A549 (cell line): ENCODE data around the gene KDM1B. TPM values are rescaled to one million over a fixed set of nuclear protein-coding genes. Genes with fewer than 3 reads are reported as not detected.
"Not testable (repeated sequence)": the region's sequence is repeated elsewhere in the genome, so short reads cannot be mapped to it uniquely, and the experiment has no call there.

Experiments used
- ATAC-seq, 2 experiments: fragments of 200-7000 bp in 1 of 2; fragments of >200 bp in 1 of 2; cut with Nextera tagmentation in 1 of 2; cut with Tn5 transposase in 1 of 2; 3 replicates each; pipeline versions ENCODE4 v1.8.0 to v1.9.1; 2018 to 2020; ENCODE audit warnings: mild to moderate bottlenecking in 1 of 2, moderate library complexity in 1 of 2
- CTCF ChIA-PET: fragments of 300-600 bp; sonication (Branson Sonifier 250); formaldehyde crosslinking; extraction: SDS; loops from one replicate; lab custom pipeline; 2021; ENCODE audit warnings: antibody characterized with exemption, inconsistent platforms; lab: Yijun Ruan, JAX
- POLR2A ChIA-PET: fragments of 350-600 bp; formaldehyde crosslinking; extraction: SDS; loops from one replicate; lab custom pipeline; 2021; ENCODE audit warnings: antibody characterized with exemption, inconsistent platforms; lab: Yijun Ruan, JAX
- DNase-seq, 2 experiments: peaks; one replicate each; pipeline versions ENCODE4 v3.0.0 to v3.0.0-alpha.2; 2011 to 2016; ENCODE audit warnings: low read depth in 1 of 2, low spot score in 1 of 2
- FAIRE-seq: peaks from 2 replicates; lab custom pipeline; 2011; peaks lifted over from hg19 to GRCh38; lab: Jason Lieb, UNC
- H3K27ac ChIP-seq, 2 experiments: fragments of >200 bp; sonication (Bioruptor Twin); formaldehyde crosslinking; 3 replicates each; pipeline ENCODE4 v1.5.1; 2016 to 2017
- H3K4me1 ChIP-seq: fragments of >200 bp; sonication (Bioruptor Twin); formaldehyde crosslinking; 3 replicates; pipeline ENCODE4 v1.6.1; 2016
- H3K4me2 ChIP-seq: fragments of >200 bp; sonication (Bioruptor Twin); formaldehyde crosslinking; 3 replicates; pipeline ENCODE4 v1.6.1; 2016
- H3K4me3 ChIP-seq: fragments of >200 bp; sonication (Bioruptor Twin); formaldehyde crosslinking; 3 replicates; pipeline ENCODE4 v1.5.1; 2016
- H3K9me3 ChIP-seq: fragments of >200 bp; sonication (Bioruptor Twin); formaldehyde crosslinking; 3 replicates; pipeline ENCODE4 v1.6.1; 2016
- CEBPB ChIP-seq, 2 experiments: fragments of >200 bp in 1 of 2; sonication (Bioruptor Twin) in 1 of 2; formaldehyde crosslinking in 1 of 2; IDR thresholded peaks; 2 replicates each; pipeline ENCODE4 v1.6.1; 2012 to 2016
- CHD4 ChIP-seq: fragments of 200-600 bp; sonication (generic); IDR thresholded peaks from 2 replicates; pipeline ENCODE4 v1.6.1; 2016; ENCODE audit warnings: antibody characterized with exemption, mild to moderate bottlenecking, borderline replicate concordance
- E2F6 ChIP-seq: IDR thresholded peaks from 2 replicates; pipeline ENCODE4 v1.6.1; 2012; ENCODE audit warnings: low read depth, borderline replicate concordance
- EHF ChIP-seq: fragments of 250-450 bp; sonication (Bioruptor Pico); IDR thresholded peaks from 2 replicates; pipeline ENCODE4 v1.5.0; 2020; ENCODE audit warnings: mild to moderate bottlenecking
- EP300 ChIP-seq, 2 experiments: fragments of >200 bp; sonication (Bioruptor Twin); formaldehyde crosslinking; IDR thresholded peaks; 2 replicates in 1 of 2; 3 replicates in 1 of 2; pipeline ENCODE4 v1.6.1; 2016 to 2017
- ESRRA ChIP-seq: fragments of 150-350 bp; IDR thresholded peaks from 2 replicates; pipeline ENCODE4 v1.6.1; 2014; ENCODE audit warnings: mild to moderate bottlenecking, low read length, borderline replicate concordance
- FOXS1 ChIP-seq: fragments of 250-450 bp; sonication (Bioruptor Pico); IDR thresholded peaks from 2 replicates; pipeline ENCODE4 v1.5.0; 2020; ENCODE audit warnings: mild to moderate bottlenecking, moderate library complexity
- GATA3 ChIP-seq: IDR thresholded peaks from 2 replicates; pipeline ENCODE4 v1.6.1; 2012; ENCODE audit warnings: borderline replicate concordance
- HES2 ChIP-seq: fragments of >200 bp; sonication (Bioruptor Twin); formaldehyde crosslinking; IDR thresholded peaks from 2 replicates; pipeline ENCODE4 v1.6.1; 2016
- HOXB13 ChIP-seq: fragments of 250-450 bp; sonication (Bioruptor Pico); IDR thresholded peaks from 2 replicates; pipeline ENCODE4 v1.5.0; 2020; ENCODE audit warnings: low read depth, mild to moderate bottlenecking, moderate library complexity
- JUN ChIP-seq, 2 experiments: fragments of >200 bp; sonication (Bioruptor Twin); formaldehyde crosslinking; IDR thresholded peaks; 2 replicates in 1 of 2; 3 replicates in 1 of 2; pipeline ENCODE4 v1.6.1; 2016 to 2017
- JUNB ChIP-seq: fragments of >200 bp; sonication (Bioruptor Twin); formaldehyde crosslinking; IDR thresholded peaks from 2 replicates; pipeline ENCODE4 v1.6.1; 2016
- MAFK ChIP-seq: fragments of 450-650 bp; IDR thresholded peaks from 2 replicates; pipeline ENCODE4 v1.6.1; 2014; ENCODE audit not compliant: partially characterized antibody
- MAZ ChIP-seq: fragments of 150-350 bp; IDR thresholded peaks from 2 replicates; pipeline ENCODE4 v1.6.1; 2014; ENCODE audit warnings: antibody characterized with exemption, low read depth, low read length, borderline replicate concordance
- NFE2L2 ChIP-seq: fragments of 150-350 bp; conservative IDR thresholded peaks from 2 replicates; pipeline ENCODE4 v1.6.1; 2014; ENCODE audit warnings: low read length
- NPAS2 ChIP-seq: fragments of 250-450 bp; sonication (Bioruptor Pico); IDR thresholded peaks from 2 replicates; pipeline ENCODE4 v1.8.0; 2022; ENCODE audit warnings: mild to moderate bottlenecking, moderate library complexity, borderline replicate concordance
- NR3C1 ChIP-seq: fragments of >200 bp; sonication (Bioruptor Twin); formaldehyde crosslinking; IDR thresholded peaks from 3 replicates; pipeline ENCODE4 v1.6.1; 2017
- RARB ChIP-seq: fragments of 250-450 bp; sonication (Bioruptor Pico); IDR thresholded peaks from 2 replicates; pipeline ENCODE4 v1.8.0; 2021; ENCODE audit warnings: mild to moderate bottlenecking, moderate library complexity
- RCOR1 ChIP-seq: fragments of 150-350 bp; IDR thresholded peaks from 2 replicates; pipeline ENCODE4 v1.6.1; 2014; ENCODE audit warnings: antibody characterized with exemption, low read length, low read depth
- RNF2 ChIP-seq: fragments of 200-600 bp; sonication (generic); IDR thresholded peaks from 2 replicates; pipeline ENCODE4 v1.6.1; 2016; ENCODE audit warnings: low read depth, mild to moderate bottlenecking, antibody characterized with exemption, moderate library complexity, borderline replicate concordance
- TFCP2L1 ChIP-seq: fragments of 250-450 bp; sonication (Bioruptor Pico); IDR thresholded peaks from 2 replicates; pipeline ENCODE4 v1.5.0; 2021; ENCODE audit warnings: mild to moderate bottlenecking
- TP53 ChIP-seq: fragments of 250-450 bp; sonication (Bioruptor Pico); IDR thresholded peaks from 2 replicates; pipeline ENCODE4 v1.5.0; 2021; ENCODE audit warnings: mild to moderate bottlenecking, moderate library complexity
- ZFP36 ChIP-seq: fragments of 450-650 bp; IDR thresholded peaks from 2 replicates; pipeline ENCODE4 v1.6.1; 2014; ENCODE audit warnings: borderline replicate concordance; ENCODE audit not compliant: partially characterized antibody
- ZSCAN20 ChIP-seq: fragments of 250-450 bp; sonication (Bioruptor Pico); IDR thresholded peaks from 2 replicates; pipeline ENCODE4 v1.8.0; 2022; ENCODE audit warnings: mild to moderate bottlenecking, moderate library complexity
- WGBS: methylation state at CpG from one replicate; pipeline ENCODE4 v1.1.6; 2017; ENCODE audit errors: missing lambda C conversion rate; 5-methylcytosine and 5-hydroxymethylcytosine counted together
- polyA plus RNA-seq, 4 experiments: library from polyadenylated mRNA; depleted of rRNA in 3 of 4; stranded (reverse); fragments of >200 nt; fragmentation: RNase III in 1 of 4; extraction: RNeasy Plus Mini Kit Qiagen cat#74134 plus additional on column Dnase treatment in 1 of 4; gene quantifications; 2 replicates in 3 of 4; 3 replicates in 1 of 4; pipeline ENCODE4 v1.2.3, GENCODE V29; 2011 to 2017
- TF ChIP-seq, protein P1 (sequence below): fragments of >200 bp; sonication (Bioruptor Twin); formaldehyde crosslinking; IDR thresholded peaks from 3 replicates; pipeline ENCODE4 v1.5.1; 2016
- TF ChIP-seq, protein P2 (sequence below): fragments of 250-450 bp; sonication (Bioruptor Pico); IDR thresholded peaks from 2 replicates; pipeline ENCODE4 v1.5.0; 2021; ENCODE audit warnings: mild to moderate bottlenecking, moderate library complexity, borderline replicate concordance
- TF ChIP-seq, protein P3 (sequence below): fragments of 250-450 bp; sonication (Bioruptor Pico); IDR thresholded peaks from 2 replicates; pipeline ENCODE4 v1.5.0; 2020; ENCODE audit warnings: low read depth, mild to moderate bottlenecking, moderate library complexity

KDM1B gene
- polyA plus RNA-seq, 2 of the 4 experiments (the other 2 are of a cell fraction): 11.0 to 14.9 TPM

DNA sequence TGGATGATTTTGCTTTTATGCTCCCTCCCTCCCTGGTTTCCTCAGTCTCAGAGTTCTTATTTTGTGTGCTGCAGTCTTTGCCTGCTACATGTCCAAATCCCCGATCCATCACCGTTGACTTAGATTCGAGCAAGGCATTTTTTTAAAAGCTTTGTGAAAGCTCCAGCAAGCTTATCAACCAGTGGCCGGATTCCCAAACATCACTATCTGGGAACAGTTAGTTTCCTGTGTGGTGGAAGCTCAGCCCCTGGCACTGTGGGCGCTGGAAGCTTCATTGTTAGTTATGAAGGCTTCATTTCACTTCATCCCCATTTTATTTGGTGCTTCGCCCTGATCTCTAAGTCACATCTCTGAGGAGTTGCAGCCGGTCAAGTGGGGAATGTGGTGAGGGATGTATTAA lies 64.4 kb downstream of the KDM1B start:
- ChIA-PET POLR2A (no interaction called here), CTCF (no interaction called here)
- H3K4me3 ChIP-seq: no peak overlapping the region
- H3K4me2 ChIP-seq: no peak overlapping the region
- no peak overlapping the region for H3K27ac ChIP-seq
- no peaks in the 10 kb centered on the region for H3K4me1 ChIP-seq
- no peak for FAIRE-seq
- no peaks in the 10 kb centered on the region for H3K9me3 ChIP-seq
- ATAC-seq: no peak
- WGBS: 91% methylated on average over 7 of the region's 7 CpGs
- TF ChIP-seq, protein P1, sequence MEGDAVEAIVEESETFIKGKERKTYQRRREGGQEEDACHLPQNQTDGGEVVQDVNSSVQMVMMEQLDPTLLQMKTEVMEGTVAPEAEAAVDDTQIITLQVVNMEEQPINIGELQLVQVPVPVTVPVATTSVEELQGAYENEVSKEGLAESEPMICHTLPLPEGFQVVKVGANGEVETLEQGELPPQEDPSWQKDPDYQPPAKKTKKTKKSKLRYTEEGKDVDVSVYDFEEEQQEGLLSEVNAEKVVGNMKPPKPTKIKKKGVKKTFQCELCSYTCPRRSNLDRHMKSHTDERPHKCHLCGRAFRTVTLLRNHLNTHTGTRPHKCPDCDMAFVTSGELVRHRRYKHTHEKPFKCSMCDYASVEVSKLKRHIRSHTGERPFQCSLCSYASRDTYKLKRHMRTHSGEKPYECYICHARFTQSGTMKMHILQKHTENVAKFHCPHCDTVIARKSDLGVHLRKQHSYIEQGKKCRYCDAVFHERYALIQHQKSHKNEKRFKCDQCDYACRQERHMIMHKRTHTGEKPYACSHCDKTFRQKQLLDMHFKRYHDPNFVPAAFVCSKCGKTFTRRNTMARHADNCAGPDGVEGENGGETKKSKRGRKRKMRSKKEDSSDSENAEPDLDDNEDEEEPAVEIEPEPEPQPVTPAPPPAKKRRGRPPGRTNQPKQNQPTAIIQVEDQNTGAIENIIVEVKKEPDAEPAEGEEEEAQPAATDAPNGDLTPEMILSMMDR: no peak
- TF ChIP-seq ESRRA (no peak), E2F6 (no peak), RNF2 (no peak), NR3C1 (no peak), CHD4 (no peak), NFE2L2 (no peak), TFCP2L1 (CRISPR knock-in tag) (no peak), GATA3 (no peak), TP53 (CRISPR knock-in tag) (no peak), RCOR1 (no peak), JUNB (no peak), MAZ (no peak), MAFK (no peak), ZSCAN20 (CRISPR knock-in tag) (no peak), HOXB13 (CRISPR knock-in tag) (no peak), HES2 (no peak)
- TF ChIP-seq, protein P2, sequence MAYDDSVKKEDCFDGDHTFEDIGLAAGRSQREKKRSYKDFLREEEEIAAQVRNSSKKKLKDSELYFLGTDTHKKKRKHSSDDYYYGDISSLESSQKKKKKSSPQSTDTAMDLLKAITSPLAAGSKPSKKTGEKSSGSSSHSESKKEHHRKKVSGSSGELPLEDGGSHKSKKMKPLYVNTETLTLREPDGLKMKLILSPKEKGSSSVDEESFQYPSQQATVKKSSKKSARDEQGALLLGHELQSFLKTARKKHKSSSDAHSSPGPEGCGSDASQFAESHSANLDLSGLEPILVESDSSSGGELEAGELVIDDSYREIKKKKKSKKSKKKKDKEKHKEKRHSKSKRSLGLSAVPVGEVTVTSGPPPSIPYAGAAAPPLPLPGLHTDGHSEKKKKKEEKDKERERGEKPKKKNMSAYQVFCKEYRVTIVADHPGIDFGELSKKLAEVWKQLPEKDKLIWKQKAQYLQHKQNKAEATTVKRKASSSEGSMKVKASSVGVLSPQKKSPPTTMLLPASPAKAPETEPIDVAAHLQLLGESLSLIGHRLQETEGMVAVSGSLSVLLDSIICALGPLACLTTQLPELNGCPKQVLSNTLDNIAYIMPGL (CRISPR knock-in tag): no peak
- no peak for DNase-seq

- TF ChIP-seq JUN (IDR thresholded peaks at IDR 0.05) (no peak), FOXS1 (no peak), E2F6 (no peak), CHD4 (no peak), ZFP36 (no peak), RARB (no peak), EHF (no peak), EP300 (IDR thresholded peaks at IDR 0.05) (no peak), NPAS2 (no peak), CEBPB (IDR thresholded peaks at IDR 0.05) (no peak)
- TF ChIP-seq, protein P3, sequence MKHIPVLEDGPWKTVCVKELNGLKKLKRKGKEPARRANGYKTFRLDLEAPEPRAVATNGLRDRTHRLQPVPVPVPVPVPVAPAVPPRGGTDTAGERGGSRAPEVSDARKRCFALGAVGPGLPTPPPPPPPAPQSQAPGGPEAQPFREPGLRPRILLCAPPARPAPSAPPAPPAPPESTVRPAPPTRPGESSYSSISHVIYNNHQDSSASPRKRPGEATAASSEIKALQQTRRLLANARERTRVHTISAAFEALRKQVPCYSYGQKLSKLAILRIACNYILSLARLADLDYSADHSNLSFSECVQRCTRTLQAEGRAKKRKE (CRISPR knock-in tag): no peak
- ChIA-PET CTCF (no interaction called here), POLR2A (no interaction called here)
- DNase-seq: no peak
- H3K4me3 ChIP-seq: no peak overlapping the region
- no peak for ATAC-seq
- no peak overlapping the region for H3K4me2 ChIP-seq
- H3K4me1 ChIP-seq: no peaks in the 10 kb centered on the region
- H3K27ac ChIP-seq: no peak overlapping the region
- no peak for FAIRE-seq
- 96% methylated on average over 4 of the region's 4 CpGs for WGBS
- H3K9me3 ChIP-seq: no peaks in the 10 kb centered on the region
Observed at GRCh38 chr6:18221288-18221615, 66.0 kb downstream of the KDM1B start.

GRCh38 chr6:18226451-18227105 lies 71.4 kb downstream of the KDM1B start:
- POLR2A ChIA-PET, FAIRE-seq, H3K4me2 ChIP-seq, H3K9me3 ChIP-seq, H3K4me3 ChIP-seq, ATAC-seq, DNase-seq, H3K27ac ChIP-seq, CTCF ChIA-PET, H3K4me1 ChIP-seq: not testable (repeated sequence)
- WGBS: 93% methylated on average over 5 of the region's 5 CpGs

- H3K4me2 ChIP-seq, POLR2A ChIA-PET, DNase-seq, H3K27ac ChIP-seq, H3K4me1 ChIP-seq, FAIRE-seq, H3K4me3 ChIP-seq, H3K9me3 ChIP-seq, CTCF ChIA-PET, ATAC-seq: not testable (repeated sequence)
- 95% methylated on average over 9 of the region's 9 CpGs for WGBS
Observed at GRCh38 chr6:18227166-18227565, 71.9 kb downstream of the KDM1B start.
